GM10847 (cell line): ENCODE data around the gene KIF20B.

Experiments used
- POLR2A ChIP-seq: IDR thresholded peaks from 2 replicates; pipeline ENCODE4 v1.6.1; 2011; ENCODE audit not compliant: insufficient read length; ENCODE audit errors: extremely low read depth

The KIF20B gene, protein sequence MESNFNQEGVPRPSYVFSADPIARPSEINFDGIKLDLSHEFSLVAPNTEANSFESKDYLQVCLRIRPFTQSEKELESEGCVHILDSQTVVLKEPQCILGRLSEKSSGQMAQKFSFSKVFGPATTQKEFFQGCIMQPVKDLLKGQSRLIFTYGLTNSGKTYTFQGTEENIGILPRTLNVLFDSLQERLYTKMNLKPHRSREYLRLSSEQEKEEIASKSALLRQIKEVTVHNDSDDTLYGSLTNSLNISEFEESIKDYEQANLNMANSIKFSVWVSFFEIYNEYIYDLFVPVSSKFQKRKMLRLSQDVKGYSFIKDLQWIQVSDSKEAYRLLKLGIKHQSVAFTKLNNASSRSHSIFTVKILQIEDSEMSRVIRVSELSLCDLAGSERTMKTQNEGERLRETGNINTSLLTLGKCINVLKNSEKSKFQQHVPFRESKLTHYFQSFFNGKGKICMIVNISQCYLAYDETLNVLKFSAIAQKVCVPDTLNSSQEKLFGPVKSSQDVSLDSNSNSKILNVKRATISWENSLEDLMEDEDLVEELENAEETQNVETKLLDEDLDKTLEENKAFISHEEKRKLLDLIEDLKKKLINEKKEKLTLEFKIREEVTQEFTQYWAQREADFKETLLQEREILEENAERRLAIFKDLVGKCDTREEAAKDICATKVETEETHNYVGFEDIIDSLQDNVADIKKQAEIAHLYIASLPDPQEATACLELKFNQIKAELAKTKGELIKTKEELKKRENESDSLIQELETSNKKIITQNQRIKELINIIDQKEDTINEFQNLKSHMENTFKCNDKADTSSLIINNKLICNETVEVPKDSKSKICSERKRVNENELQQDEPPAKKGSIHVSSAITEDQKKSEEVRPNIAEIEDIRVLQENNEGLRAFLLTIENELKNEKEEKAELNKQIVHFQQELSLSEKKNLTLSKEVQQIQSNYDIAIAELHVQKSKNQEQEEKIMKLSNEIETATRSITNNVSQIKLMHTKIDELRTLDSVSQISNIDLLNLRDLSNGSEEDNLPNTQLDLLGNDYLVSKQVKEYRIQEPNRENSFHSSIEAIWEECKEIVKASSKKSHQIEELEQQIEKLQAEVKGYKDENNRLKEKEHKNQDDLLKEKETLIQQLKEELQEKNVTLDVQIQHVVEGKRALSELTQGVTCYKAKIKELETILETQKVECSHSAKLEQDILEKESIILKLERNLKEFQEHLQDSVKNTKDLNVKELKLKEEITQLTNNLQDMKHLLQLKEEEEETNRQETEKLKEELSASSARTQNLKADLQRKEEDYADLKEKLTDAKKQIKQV (N-terminal part only)

DNA sequence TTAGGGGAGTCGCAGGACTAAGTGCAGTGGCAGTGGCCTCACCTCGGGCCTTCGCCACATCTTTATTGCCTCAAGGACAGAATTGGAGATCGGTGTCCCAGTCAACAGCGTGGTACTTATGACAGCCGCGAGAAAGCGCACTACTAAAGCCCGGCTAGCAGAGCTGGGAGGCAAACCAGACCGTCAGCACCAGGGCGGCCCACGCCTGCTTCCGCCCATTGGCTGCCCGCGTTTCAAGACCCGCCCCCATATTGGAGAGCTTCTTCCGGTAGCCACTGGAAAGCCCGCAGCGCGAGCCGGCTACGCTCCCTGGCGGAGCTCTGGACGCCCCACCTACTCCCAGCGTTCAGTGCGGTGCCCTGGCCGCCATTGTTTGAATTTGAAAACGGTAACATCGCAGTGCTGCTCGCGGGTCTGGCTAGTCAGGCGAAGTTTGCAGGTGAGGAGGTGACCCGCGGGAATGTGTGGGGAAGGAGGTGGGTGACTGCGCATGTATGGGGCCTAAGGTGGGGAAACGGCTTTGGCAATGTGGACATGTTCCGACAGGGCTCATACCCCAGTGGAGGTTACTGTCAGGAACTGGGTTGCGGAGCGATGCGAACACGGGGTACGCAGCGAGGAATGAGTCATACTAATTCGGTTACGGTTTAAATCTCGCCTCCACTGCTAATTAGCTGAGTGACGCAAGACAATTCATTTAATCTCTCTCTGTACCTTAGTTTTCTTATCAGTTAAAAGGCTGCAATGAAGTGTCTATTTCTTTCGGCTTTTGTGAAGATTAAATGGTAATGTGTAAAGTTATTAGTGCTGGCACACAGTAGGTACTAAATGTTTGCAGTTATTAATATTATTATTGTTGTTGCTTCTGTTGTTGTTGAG is at the start of gene KIF20B:
Gene KIF20B, plus strand, starts transcription at position 349 of the 879 bp plus-strand sequence. CDS start 3,705 bp downstream, outside the sequence.
- peak; percentile 80 for TF ChIP-seq POLR2A

DNA sequence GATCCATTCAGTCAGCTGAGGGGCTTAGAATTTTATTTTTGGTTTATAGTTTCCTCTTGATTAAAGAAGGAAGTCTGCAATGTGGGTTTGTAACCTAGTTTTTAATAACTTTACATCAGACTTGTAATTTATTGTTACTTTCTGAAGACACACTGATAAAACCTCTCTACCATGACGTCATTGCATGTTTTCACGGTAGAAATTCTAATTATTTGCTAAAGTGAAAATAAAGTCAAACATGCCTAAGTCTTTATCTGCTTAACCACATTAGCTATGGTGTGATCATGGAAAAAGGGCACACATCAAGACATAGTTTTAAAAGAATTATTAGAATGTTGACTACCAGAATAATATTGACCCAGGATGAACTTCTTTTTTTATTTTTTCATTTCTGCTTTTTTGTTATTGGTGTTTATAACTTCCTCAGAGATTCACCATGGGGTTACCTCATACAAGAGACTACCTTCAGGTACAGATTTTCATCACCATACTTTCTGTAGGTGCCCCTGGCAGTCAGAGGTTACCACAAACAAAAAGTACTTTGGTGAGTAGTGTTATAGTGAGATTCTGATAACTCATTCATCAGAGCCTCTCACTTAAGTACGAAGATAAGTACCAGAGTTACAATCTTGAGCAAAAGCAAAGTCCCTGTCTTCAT is 49.3 kb upstream of the KIF20B start:
- no peak for TF ChIP-seq POLR2A

DNA sequence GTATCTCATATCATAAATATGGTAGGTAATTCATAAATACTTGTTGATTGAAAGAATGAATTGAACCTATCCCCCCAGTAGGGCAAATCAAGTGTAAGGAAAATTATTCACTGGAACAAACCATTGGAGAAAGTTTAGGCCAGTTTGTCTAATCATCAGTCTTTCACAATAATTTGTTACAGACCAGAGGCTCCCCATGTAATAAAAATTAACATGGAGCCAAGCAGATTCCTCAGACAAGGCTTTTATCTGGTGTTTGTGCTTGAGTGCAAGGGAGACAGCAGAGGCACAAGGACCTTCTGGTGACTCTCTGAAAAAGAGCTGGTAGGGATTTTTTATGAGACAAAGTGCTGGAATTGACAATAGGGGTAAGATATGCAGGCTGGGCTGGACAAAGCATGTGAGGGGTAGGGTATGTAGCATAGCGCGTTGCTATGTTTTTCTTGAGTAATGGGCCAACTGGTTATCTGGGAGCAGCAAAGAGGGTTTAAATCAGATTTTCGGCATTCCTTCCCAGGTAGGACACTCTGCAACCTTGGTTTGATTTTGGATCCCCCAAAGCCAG is 48.5 kb upstream of the KIF20B start:
- no peak for TF ChIP-seq POLR2A

DNA sequence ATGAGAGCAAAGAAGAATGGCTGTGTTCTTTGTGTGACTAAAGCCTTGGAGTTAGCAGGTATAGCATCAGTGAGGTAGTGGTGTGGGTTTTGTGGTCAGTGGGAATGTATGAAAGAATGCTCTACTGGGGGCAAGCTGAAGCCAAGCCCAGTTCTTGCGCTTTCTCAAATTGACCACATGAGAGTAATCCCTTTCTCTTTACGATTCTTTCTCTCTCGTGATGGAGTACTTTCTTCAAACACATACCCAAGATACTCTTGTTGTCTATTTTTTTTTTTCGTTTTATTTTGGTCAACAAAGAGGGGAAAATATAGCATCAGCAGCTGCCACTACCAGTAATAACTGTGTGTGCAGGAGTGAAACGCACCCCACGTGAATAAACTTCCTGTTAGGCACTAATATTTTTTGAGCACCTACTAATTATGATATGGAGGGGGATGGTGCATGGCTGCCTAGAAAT is 48.0 kb upstream of the KIF20B start:
- TF ChIP-seq POLR2A = no peak

DNA sequence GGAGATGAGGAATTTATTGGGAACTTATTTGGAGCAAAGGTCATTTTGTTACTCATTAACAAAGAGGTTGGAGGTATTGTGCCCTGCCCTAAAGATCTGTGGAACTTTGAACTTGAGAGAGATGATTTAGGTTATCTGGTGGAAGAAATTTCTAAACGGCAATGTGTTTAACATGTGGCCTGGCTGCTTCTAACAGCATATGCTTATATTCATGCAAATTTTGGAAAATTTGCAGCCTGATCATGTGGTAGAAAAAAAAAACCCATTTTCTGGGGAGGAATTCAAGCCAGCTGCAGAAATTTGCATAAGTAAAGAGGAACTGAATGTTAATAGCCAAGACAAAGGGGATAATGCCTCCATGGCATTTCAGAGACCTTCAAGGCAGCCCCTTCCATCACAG is 45.7 kb upstream of the KIF20B start:
- TF ChIP-seq POLR2A = no peak

DNA sequence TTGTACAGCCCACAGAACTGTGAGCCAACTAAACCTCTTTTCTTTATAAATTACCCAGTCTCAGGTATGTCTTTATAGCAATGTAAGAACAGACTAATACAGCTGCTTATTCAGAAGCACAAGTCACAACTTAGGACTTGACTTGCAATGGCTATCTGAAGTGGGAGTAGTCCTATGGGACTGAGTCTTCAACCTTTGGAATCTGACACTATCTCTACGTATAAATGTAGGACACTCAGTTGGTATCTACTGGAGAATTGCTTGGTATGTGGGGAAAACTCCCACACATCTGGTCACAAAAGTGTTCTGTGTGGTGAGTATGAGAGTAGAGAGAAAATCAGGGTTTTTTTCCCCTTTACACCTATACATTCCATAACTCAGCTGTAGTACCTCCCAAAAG is 44.1 kb upstream of the KIF20B start:
- TF ChIP-seq POLR2A = no peak

DNA sequence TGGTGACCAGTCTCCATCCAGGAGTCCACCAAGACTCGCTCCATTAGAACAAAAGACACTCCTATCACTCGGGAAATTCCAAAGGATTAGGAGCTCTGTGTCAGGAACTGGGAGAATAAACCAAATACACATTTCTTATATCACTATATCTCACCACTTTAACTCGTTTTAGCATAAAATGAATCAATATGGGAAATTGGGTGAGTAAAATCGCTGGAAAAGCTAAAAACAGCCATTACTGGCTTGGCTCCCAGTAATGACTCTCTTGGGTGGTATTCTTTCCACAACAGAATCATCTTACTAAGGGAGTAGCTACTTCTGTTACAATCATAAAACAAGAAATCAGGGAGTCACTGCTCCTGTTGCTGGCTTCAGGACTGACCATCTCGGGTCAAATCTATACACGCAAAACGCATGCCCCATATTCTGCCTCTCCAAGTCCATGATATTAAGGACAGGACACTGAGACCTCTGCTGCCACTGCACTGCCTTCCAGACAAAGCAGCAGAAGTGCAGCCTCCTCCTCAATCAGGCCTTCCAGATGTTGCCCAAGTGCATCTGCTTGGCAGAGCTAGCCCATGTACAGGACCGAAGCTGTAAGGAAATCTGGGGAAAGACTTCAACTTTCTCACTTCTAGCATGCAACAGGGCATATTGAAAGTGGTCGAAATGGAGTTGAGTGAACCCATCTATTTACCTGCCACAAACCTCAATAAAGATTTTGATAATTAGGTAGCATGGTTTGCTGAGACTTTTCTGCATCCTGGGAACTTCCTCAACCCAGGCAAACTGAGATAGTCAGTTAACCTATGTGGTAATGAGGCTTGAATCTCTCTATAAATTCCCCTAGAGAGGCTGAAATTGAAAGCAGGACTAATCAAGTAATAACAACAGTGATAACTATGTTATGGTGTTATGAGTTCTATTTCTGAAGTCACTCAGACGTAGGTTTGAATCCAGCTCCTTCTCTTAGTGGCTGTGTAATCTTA is 42.0 kb upstream of the KIF20B start:
- no peak for TF ChIP-seq POLR2A

DNA sequence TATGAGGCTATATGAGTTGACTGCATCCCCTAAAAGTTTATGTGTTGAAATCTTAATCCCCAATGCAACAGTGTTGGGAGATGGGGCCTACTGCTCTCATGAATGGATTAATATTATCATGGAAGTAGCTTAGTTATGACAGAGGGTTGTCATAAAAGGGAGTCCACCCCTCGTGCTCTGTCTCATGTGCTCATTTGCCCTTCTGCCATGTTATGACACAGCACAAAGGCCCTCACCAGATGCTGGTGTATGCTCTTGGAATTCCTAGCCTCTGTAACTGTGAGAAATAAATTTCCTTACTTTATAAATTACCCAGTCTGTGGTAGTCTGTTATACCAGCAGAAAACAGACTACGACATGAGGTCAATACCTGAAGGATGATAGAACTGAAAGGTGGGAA is 38.8 kb upstream of the KIF20B start:
- TF ChIP-seq POLR2A = no peak

DNA sequence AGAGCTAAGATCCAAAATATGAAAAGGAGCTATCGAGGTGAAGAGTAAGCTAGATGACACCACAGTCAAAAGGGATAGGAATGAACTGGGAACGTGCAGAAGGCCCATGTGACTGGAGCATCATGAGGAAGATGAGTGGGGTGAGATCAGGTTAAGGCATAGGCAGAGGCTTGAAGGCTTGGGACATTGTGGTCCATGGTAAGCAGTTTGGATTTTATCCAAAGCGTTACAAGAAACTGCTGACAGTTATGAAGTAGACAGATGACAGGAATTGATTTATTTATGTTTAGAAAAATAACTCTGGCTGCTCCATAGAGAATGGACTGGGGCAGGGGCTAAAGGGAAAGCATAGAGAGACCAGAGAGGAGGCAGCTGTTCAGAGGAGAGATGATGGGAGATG is 38.2 kb upstream of the KIF20B start:
- no peak for TF ChIP-seq POLR2A

DNA sequence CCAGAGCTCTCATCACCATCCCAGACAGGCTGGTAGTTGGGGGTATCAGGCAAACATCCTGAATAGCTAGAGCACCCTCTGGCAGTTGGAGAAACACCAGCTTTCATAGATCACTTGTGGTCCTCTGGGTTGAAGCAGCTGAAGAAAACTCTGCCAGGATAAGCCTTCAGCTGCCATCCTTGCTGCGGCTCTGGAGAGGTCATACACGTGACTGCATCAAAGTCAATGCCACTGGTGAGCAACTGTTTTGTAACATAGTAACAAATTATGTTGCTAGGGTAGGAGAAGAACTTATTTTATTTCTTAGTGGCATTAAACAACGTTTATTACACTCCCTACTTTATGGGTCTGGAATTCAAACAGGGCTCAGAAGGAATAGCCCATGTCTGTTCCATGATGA is 37.2 kb upstream of the KIF20B start:
- no peak for TF ChIP-seq POLR2A

DNA sequence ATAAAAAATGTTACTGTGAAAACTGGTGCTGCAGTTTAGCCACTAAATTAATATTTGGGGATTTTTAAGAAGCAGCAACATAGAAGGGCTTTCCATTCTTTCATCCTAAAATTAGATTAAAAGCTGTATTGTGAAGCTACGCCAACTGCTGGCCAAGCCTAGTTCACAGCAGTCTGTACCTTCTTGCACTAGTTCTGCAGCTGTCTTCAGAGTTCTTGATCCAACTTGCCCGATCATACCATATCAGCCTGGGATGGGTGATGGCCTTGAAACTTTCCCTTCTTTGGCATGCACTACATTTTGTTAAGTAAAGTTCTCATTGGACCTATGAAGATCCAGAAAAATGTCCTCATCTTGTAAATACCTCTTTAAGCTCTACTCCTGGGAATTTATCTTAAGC is 36.1 kb upstream of the KIF20B start:
- TF ChIP-seq POLR2A = no peak

DNA sequence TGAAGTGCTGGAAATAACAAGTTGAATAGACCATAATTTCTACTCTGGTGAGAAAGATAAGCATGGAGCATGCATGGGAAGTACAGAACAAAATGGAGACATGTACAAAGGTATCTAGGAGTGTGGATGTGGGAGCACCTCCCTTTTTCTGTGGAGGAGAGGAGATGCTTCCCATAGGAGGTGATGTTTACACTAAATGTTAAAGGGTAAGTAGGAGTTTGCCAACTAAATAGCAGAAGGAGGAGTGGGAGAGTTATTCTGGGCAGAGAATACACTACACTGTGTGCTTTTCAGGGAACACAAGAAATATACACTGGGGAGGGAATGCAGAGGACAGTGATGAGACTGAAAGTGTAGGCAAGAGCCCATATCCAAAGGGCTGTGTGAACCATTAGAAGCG is 35.3 kb upstream of the KIF20B start:
- TF ChIP-seq POLR2A = no peak
